Measurements from ENCODE around the gene EYS.

Gene EYS

GRCh38 chr6:63881791-63882190 is 1825.2 kb downstream of the EYS start:
- TF ChIP-seq CREB5 (CRISPR knock-in tag; IDR thresholded peaks at IDR 0.05; ENCODE audit: low read depth): no peak
- no peak for TF ChIP-seq ARNTL (CRISPR knock-in tag; IDR thresholded peaks at IDR 0.05; ENCODE audit: borderline replicate concordance, low read depth)
- peak; percentile 46; the same call in 1 of the 2 replicates for TF ChIP-seq ISL1 (CRISPR knock-in tag; IDR thresholded peaks at IDR 0.05)
- TF ChIP-seq ZC3H10 (CRISPR knock-in tag; IDR thresholded peaks at IDR 0.05): no peak
- no peak for ATAC-seq

GRCh38 chr6:63872233-63872632 is 1834.8 kb downstream of the EYS start:
- ATAC-seq: no peak
- TF ChIP-seq BACH2 (CRISPR knock-in tag; IDR thresholded peaks at IDR 0.05; ENCODE audit: borderline replicate concordance) (no peak), ZNF8 (CRISPR knock-in tag; IDR thresholded peaks at IDR 0.05) (no peak), PATZ1 (CRISPR knock-in tag; IDR thresholded peaks at IDR 0.05; ENCODE audit: borderline replicate concordance) (no peak), PPARA (CRISPR knock-in tag; IDR thresholded peaks at IDR 0.05; ENCODE audit: borderline replicate concordance) (no peak), OSR1 (CRISPR knock-in tag; IDR thresholded peaks at IDR 0.05) (no peak)

- no peak for ATAC-seq
- TF ChIP-seq BACH2 (CRISPR knock-in tag; IDR thresholded peaks at IDR 0.05; ENCODE audit: borderline replicate concordance) (no peak), CSRNP3 (CRISPR knock-in tag; IDR thresholded peaks at IDR 0.05) (no peak), RARB (CRISPR knock-in tag; IDR thresholded peaks at IDR 0.05) (no peak), ARNTL (CRISPR knock-in tag; IDR thresholded peaks at IDR 0.05; ENCODE audit: borderline replicate concordance, low read depth) (no peak), CSDC2 (CRISPR knock-in tag; IDR thresholded peaks at IDR 0.05) (no peak), PPARA (CRISPR knock-in tag; IDR thresholded peaks at IDR 0.05; ENCODE audit: borderline replicate concordance) (no peak), ZFP30 (CRISPR knock-in tag; IDR thresholded peaks at IDR 0.05) (no peak)
Observed at GRCh38 chr6:63868351-63868750, 1838.7 kb downstream of the EYS start.

- TF ChIP-seq ZNF8 (CRISPR knock-in tag; IDR thresholded peaks at IDR 0.05) (no peak), PATZ1 (CRISPR knock-in tag; IDR thresholded peaks at IDR 0.05; ENCODE audit: borderline replicate concordance) (no peak), ARNTL (CRISPR knock-in tag; IDR thresholded peaks at IDR 0.05; ENCODE audit: borderline replicate concordance, low read depth) (no peak), ZFP3 (CRISPR knock-in tag; IDR thresholded peaks at IDR 0.05) (no peak), CREB5 (CRISPR knock-in tag; IDR thresholded peaks at IDR 0.05; ENCODE audit: low read depth) (no peak), BACH2 (CRISPR knock-in tag; IDR thresholded peaks at IDR 0.05; ENCODE audit: borderline replicate concordance) (no peak), ZNF70 (CRISPR knock-in tag; IDR thresholded peaks at IDR 0.05) (no peak), CSRNP3 (CRISPR knock-in tag; IDR thresholded peaks at IDR 0.05) (no peak), RARB (CRISPR knock-in tag; IDR thresholded peaks at IDR 0.05) (no peak), ISL1 (CRISPR knock-in tag; IDR thresholded peaks at IDR 0.05) (no peak), TOX (CRISPR knock-in tag; IDR thresholded peaks at IDR 0.05; ENCODE audit: borderline replicate concordance) (no peak), ZFP30 (CRISPR knock-in tag; IDR thresholded peaks at IDR 0.05) (no peak), OSR1 (CRISPR knock-in tag; IDR thresholded peaks at IDR 0.05) (no peak), GLIS3 (CRISPR knock-in tag; IDR thresholded peaks at IDR 0.05) (no peak), ZC3H10 (CRISPR knock-in tag; IDR thresholded peaks at IDR 0.05) (no peak), POU6F1 (CRISPR knock-in tag; IDR thresholded peaks at IDR 0.05; ENCODE audit: borderline replicate concordance, low read depth) (no peak), ZNF565 (CRISPR knock-in tag; conservative IDR thresholded peaks at IDR 0.05; ENCODE audit: low read depth) (no peak)
- ATAC-seq: no peak
Observed at GRCh38 chr6:63864671-63865318, 1842.2 kb downstream of the EYS start.

Measured in SK-N-SH treated with all-trans-retinoic acid at 6 μM for 48 hours (cell line).